GM21737 (cell line): ENCODE data around the gene PAIP1.
"Not testable (repeated sequence)": the region's sequence is repeated elsewhere in the genome, so short reads cannot be mapped to it uniquely, and the experiment has no call there.

Source experiments
- ATAC-seq: cut with Tn5 transposase; IDR thresholded peaks from one replicate; pipeline ENCODE4 v1.9.1; 2021; ENCODE audit warnings: mild to moderate bottlenecking, moderate library complexity; ENCODE audit not compliant: unreplicated experiment

PAIP1 gene

GRCh38 chr5:43556857-43557542 is at the start of gene PAIP1:
TSS of gene PAIP1 (minus strand) at chr5:43557077. CDS start at chr5:43556846, 231 bp downstream.
- peak; percentile 70 for ATAC-seq

- no peak for ATAC-seq
These were observed 49.5 kb upstream of the PAIP1 start for GRCh38 chr5:43606351-43606750.

- no peak for ATAC-seq
These were observed 47.8 kb upstream of the PAIP1 start for GRCh38 chr5:43604699-43605098.

GRCh38 chr5:43603344-43604217 is 46.7 kb upstream of the PAIP1 start:
- ATAC-seq = peak; percentile 50

GRCh38 chr5:43602461-43603343 is 45.8 kb upstream of the PAIP1 start, which contains the start of gene NNT:
TSS of gene NNT (plus strand) at chr5:43603180. CDS start at chr5:43609196, 6,016 bp downstream.
- ATAC-seq = peak; percentile 82

- no peak for ATAC-seq
These were observed 44.8 kb upstream of the PAIP1 start for GRCh38 chr5:43601454-43602260.

GRCh38 chr5:43598927-43599326 is 42.0 kb upstream of the PAIP1 start:
- not testable (repeated sequence) for ATAC-seq

- ATAC-seq = no peak
These were observed 35.5 kb upstream of the PAIP1 start for GRCh38 chr5:43592363-43592762.

- ATAC-seq = no peak
These were observed 33.8 kb upstream of the PAIP1 start for GRCh38 chr5:43590700-43591099.

GRCh38 chr5:43589310-43589709 is 32.4 kb upstream of the PAIP1 start:
- no peak for ATAC-seq

- ATAC-seq = no peak
These were observed 32.0 kb upstream of the PAIP1 start for GRCh38 chr5:43588842-43589241.

GRCh38 chr5:43584166-43584699 is 27.4 kb upstream of the PAIP1 start:
- no peak for ATAC-seq

GRCh38 chr5:43583724-43584123 is 26.8 kb upstream of the PAIP1 start:
- no peak for ATAC-seq

GRCh38 chr5:43582082-43583005 is 25.5 kb upstream of the PAIP1 start:
- no peak for ATAC-seq

GRCh38 chr5:43581398-43581797 is 24.5 kb upstream of the PAIP1 start:
- no peak for ATAC-seq

GRCh38 chr5:43580402-43581210 is 23.7 kb upstream of the PAIP1 start:
- ATAC-seq = not testable (repeated sequence)

- no peak for ATAC-seq
These were observed 16.2 kb upstream of the PAIP1 start for GRCh38 chr5:43573058-43573457.

GRCh38 chr5:43572357-43572756 is 15.5 kb upstream of the PAIP1 start:
- ATAC-seq = no peak
